HepG2 (cell line): ENCODE measurements around the gene DNAJC11. TPM values are rescaled to one million over a fixed set of nuclear protein-coding genes. Genes with fewer than 3 reads are reported as not detected.

Experiments used
- ATAC-seq: fragments of 200-7000 bp; cut with Tn5 transposase; 3 replicates; pipeline ENCODE4 v1.9.1; 2020; ENCODE audit warnings: mild to moderate bottlenecking, moderate library complexity
- BruUV-seq: library from RNA; stranded (reverse); fragments of 400-500 nt; replicated peaks from 2 replicates; lab custom pipeline; 2021; lab: Mats Ljungman, UMichigan
- CTCF ChIA-PET: fragments of 300-600 bp; formaldehyde crosslinking; extraction: SDS; loops from one replicate; lab custom pipeline; 2021; ENCODE audit warnings: low total read pairs, inconsistent platforms, low intra/inter-chr PET ratio; lab: Yijun Ruan, JAX
- POLR2A ChIA-PET: fragments of 350-600 bp; sonication (Branson Sonifier 250); formaldehyde crosslinking; loops from one replicate; lab custom pipeline; 2020; ENCODE audit warnings: antibody characterized with exemption, inconsistent platforms; lab: Yijun Ruan, JAX
- DNase-seq: peaks from one replicate; pipeline ENCODE4 v3.0.0-alpha.2; 2015; ENCODE audit warnings: low spot score
- FAIRE-seq: peaks from 3 replicates; lab custom pipeline; 2011; peaks lifted over from hg19 to GRCh38; lab: Jason Lieb, UNC
- H2AFZ ChIP-seq: one replicate; pipeline ENCODE4 v1.6.1; 2011; ENCODE audit warnings: low read length, inconsistent platforms
- H3K27ac ChIP-seq: fragments of 300-600 bp; 3 replicates; pipeline ENCODE4 v1.8.0; 2011; ENCODE audit warnings: mixed run types, mild to moderate bottlenecking, mixed read lengths, low read length, inconsistent platforms; ENCODE audit not compliant: insufficient read depth; ENCODE audit errors: extremely low read length
- H3K27me3 ChIP-seq, 2 experiments: fragments of 200-600 bp in 1 of 2; 2 replicates in 1 of 2; 3 replicates in 1 of 2; pipeline versions ENCODE4 v1.6.0 to v1.8.0; 2011; ENCODE audit warnings: low read length in 2 of 2, mild to moderate bottlenecking in 2 of 2, moderate library complexity in 2 of 2, inconsistent platforms in 1 of 2; ENCODE audit not compliant: insufficient read depth in 2 of 2, control insufficient read depth in 1 of 2
- H3K36me3 ChIP-seq, 2 experiments: fragments of 200-600 bp in 1 of 2; replicated peaks in 1 of 2; 2 replicates in 1 of 2; 3 replicates in 1 of 2; pipeline versions ENCODE4 v1.5.1 to v1.8.0; 2011; ENCODE audit warnings: low read length in 2 of 2, inconsistent platforms in 1 of 2; ENCODE audit not compliant: insufficient read depth in 2 of 2, control insufficient read depth in 1 of 2
- H3K4me1 ChIP-seq: 2 replicates; pipeline ENCODE4 v1.5.1; 2012; ENCODE audit warnings: low read length, inconsistent platforms; ENCODE audit not compliant: insufficient read depth
- H3K4me2 ChIP-seq: 2 replicates; pipeline ENCODE4 v1.6.0; 2011; ENCODE audit warnings: low read depth, low read length, inconsistent platforms
- H3K4me3 ChIP-seq, 3 experiments: fragments of 200-600 bp in 1 of 3; sonication (generic), shearing (Covaris generic) in 1 of 3; replicated peaks in 1 of 3; 2 replicates each; pipeline ENCODE4 v1.5.1; 2011 to 2016; ENCODE audit warnings: low read length in 3 of 3, inconsistent platforms in 2 of 3, low read depth in 2 of 3, mild to moderate bottlenecking in 2 of 3, control low read depth in 1 of 3, mixed read lengths in 1 of 3; ENCODE audit not compliant: insufficient read depth in 1 of 3
- H3K79me2 ChIP-seq: one replicate; pipeline ENCODE4 v1.6.1; 2011; ENCODE audit warnings: low read length, inconsistent platforms; ENCODE audit not compliant: insufficient read depth
- H3K9ac ChIP-seq: 2 replicates; pipeline ENCODE4 v1.6.0; 2011; ENCODE audit warnings: mild to moderate bottlenecking, low read depth, low read length, inconsistent platforms; ENCODE audit not compliant: insufficient read depth
- H3K9me3 ChIP-seq: 2 replicates; pipeline ENCODE4 v1.5.1; 2012; ENCODE audit warnings: mild to moderate bottlenecking, low read length
- H4K20me1 ChIP-seq: 2 replicates; pipeline ENCODE4 v1.6.0; 2011; ENCODE audit warnings: inconsistent platforms, mild to moderate bottlenecking, low read length, moderate library complexity; ENCODE audit not compliant: insufficient read depth
- AGO2 ChIP-seq: fragments of 200-400 bp; formaldehyde crosslinking; optimal IDR thresholded peaks from 2 replicates; pipeline ENCODE3; 2017; ENCODE audit warnings: mild to moderate bottlenecking, low read depth, low read length, moderate library complexity
- AKAP8 ChIP-seq: sonication (generic); formaldehyde crosslinking; IDR thresholded peaks from 2 replicates; pipeline ENCODE4 v1.5.1; 2020; ENCODE audit warnings: mild to moderate bottlenecking, missing genetic modification reagents
- CREB3 ChIP-seq: sonication (generic); formaldehyde crosslinking; IDR thresholded peaks from 2 replicates; pipeline ENCODE4 v1.5.0; 2020; ENCODE audit warnings: missing genetic modification reagents
- KDM6A ChIP-seq: IDR thresholded peaks from 2 replicates; pipeline ENCODE4 v1.6.1; 2016; ENCODE audit warnings: low read depth
- POLR2A ChIP-seq, 2 experiments: IDR thresholded peaks; 2 replicates each; pipeline ENCODE4 v1.6.1; 2011; ENCODE audit warnings: low read depth in 2 of 2, low read length in 2 of 2, mild to moderate bottlenecking in 1 of 2, moderate library complexity in 1 of 2; ENCODE audit not compliant: insufficient read depth in 1 of 2
- RBFOX2 ChIP-seq: fragments of 200-400 bp; formaldehyde crosslinking; IDR thresholded peaks from 2 replicates; pipeline ENCODE4 v1.6.1; 2017; ENCODE audit warnings: low read depth, mild to moderate bottlenecking, low read length
- SAFB2 ChIP-seq: sonication (generic); formaldehyde crosslinking; IDR thresholded peaks from 2 replicates; pipeline ENCODE4 v1.5.1; 2020; ENCODE audit warnings: missing genetic modification reagents, low read depth, mild to moderate bottlenecking, borderline replicate concordance
- SP1 ChIP-seq, 2 experiments: fragments of 450-650 bp in 1 of 2; sonication (generic) in 1 of 2; formaldehyde crosslinking in 1 of 2; IDR thresholded peaks; 2 replicates each; pipeline versions ENCODE4 v1.4.0 to v1.6.1; 2016 to 2020; ENCODE audit warnings: missing genetic modification reagents in 1 of 2
- XRCC5 ChIP-seq: fragments of 200-400 bp; formaldehyde crosslinking; optimal IDR thresholded peaks from 2 replicates; pipeline ENCODE3; 2017; ENCODE audit warnings: mild to moderate bottlenecking, low read length
- ZBTB33 ChIP-seq: sonication (generic); formaldehyde crosslinking; IDR thresholded peaks from 2 replicates; pipeline ENCODE4 v1.4.0; 2020; ENCODE audit warnings: missing genetic modification reagents
- ZBTB38 ChIP-seq: sonication (generic); formaldehyde crosslinking; IDR thresholded peaks from 2 replicates; pipeline ENCODE4 v1.5.1; 2020; ENCODE audit warnings: mild to moderate bottlenecking, missing genetic modification reagents
- ZNF18 ChIP-seq: sonication (generic); formaldehyde crosslinking; IDR thresholded peaks from 2 replicates; pipeline ENCODE4 v1.8.0; 2022; ENCODE audit warnings: mild to moderate bottlenecking, missing genetic modification reagents; ENCODE audit not compliant: insufficient replicate concordance
- ZNF687 ChIP-seq: sonication (generic); formaldehyde crosslinking; IDR thresholded peaks from 2 replicates; pipeline ENCODE4 v1.5.1; 2020; ENCODE audit warnings: mild to moderate bottlenecking, missing genetic modification reagents, moderate library complexity
- WGBS: methylation state at CpG from one replicate; pipeline ENCODE4 v1.1.6; 2017; ENCODE audit warnings: low lambda C conversion rate; 5-methylcytosine and 5-hydroxymethylcytosine counted together
- in situ Hi-C: cut with HindIII; loops from 2 replicates; pipeline ENCODE4 v1.10.0; 2017; ENCODE audit warnings: low pct_unique_long_range_greater_than_20kb; ENCODE audit not compliant: extremely low pct_ligation_motif_present
- intact Hi-C: fragments of 100-400 bp; cut with micrococcal nuclease; formaldehyde crosslinking; loops from one replicate; pipeline ENCODE4 v1.10.0; 2022; ENCODE audit not compliant: unreplicated experiment
- polyA plus RNA-seq, 8 experiments: library from polyadenylated mRNA; depleted of rRNA in 3 of 8; stranded (reverse) in 7 of 8; unstranded in 1 of 8; fragments of >200 nt; fragmentation: Illumina TruSeq in 4 of 8; extraction: Trizol in 4 of 8; gene quantifications; 2 replicates each; pipeline versions ENCODE4 v1.2.1 to v1.2.3, GENCODE V29; 2011 to 2016; ENCODE audit warnings: low read depth in 4 of 8, missing spikeins in 1 of 8, mixed read lengths in 1 of 8; ENCODE audit not compliant: insufficient read depth in 1 of 8
- total RNA-seq, 5 experiments: library from RNA; depleted of rRNA; stranded (reverse); fragments of >200 nt; fragmentation: Illumina TruSeq; extraction: Trizol; gene quantifications; 2 replicates each; pipeline ENCODE4 v1.2.3, GENCODE V29; 2016; ENCODE audit warnings: low read depth in 1 of 5

DNAJC11 gene
- total and polyA plus RNA-seq, 2 of the 13 experiments (the other 11 are each of a cell fraction or from before 2014, with no cell fraction given) = 25.1 to 47.6 TPM

- Histone ChIP-seq H3K4me1 (peaks cover 40% of the 10 kb centered on the region), H3K9me3 (no peaks in the 10 kb centered on the region), H3K4me2 (peak overlapping the region; percentile 97), H3K9ac (peak overlapping the region; percentile 87; the same call in 1 of the 2 replicates), H3K79me2 (peaks cover 60% of the 10 kb centered on the region), H3K4me3 (peak overlapping the region; percentile 41 to 93 (median 92); a peak in 5 of 6 replicates), H3K27ac (peak overlapping the region; percentile 27), H3K27me3 (no peaks in the 10 kb centered on the region; a peak in 1 of 5 replicates), H4K20me1 (peaks cover 58% of the 10 kb centered on the region), H2AFZ (no peak overlapping the region), H3K36me3 (peaks cover 23 to 50% of the 10 kb centered on the region in 2 experiments)
- FAIRE-seq (no peak), DNase-seq (no peak), ATAC-seq (no peak)
- POLR2A ChIA-PET = interaction anchor here (1.3 to 7.1 kb wide), 4 partner anchors 10 to 18 kb away, joined by 5 to 113 read pairs (median 34); partner anchors contain the start of genes PHF13 and ZBTB48
- CTCF ChIA-PET = no interaction called here
- TF ChIP-seq SP1 (IDR thresholded peaks at IDR 0.05) (no peak), SP1 (CRISPR knock-in tag; IDR thresholded peaks at IDR 0.05) (no peak), ZBTB38 (CRISPR knock-in tag) (peak; percentile 79), ZNF18 (no peak), POLR2A (IDR thresholded peaks at IDR 0.05; ENCODE audit: insufficient read depth in 1 of 2, low read depth in 2 of 2, low read length in 2 of 2) (peak in 1 of 2 experiments; percentile 34; a peak in 1 of 4 replicates), KDM6A (CRISPR knock-in tag) (no peak), XRCC5 (no peak), SAFB2 (CRISPR knock-in tag) (no peak), ZNF687 (peak; percentile 28), ZBTB33 (CRISPR knock-in tag) (peak; percentile 73; the same call in 1 of the 2 replicates), AGO2 (peak; percentile 85), CREB3 (CRISPR knock-in tag) (no peak), RBFOX2 (peak; percentile 62; the same call in 1 of the 2 replicates), AKAP8 (CRISPR knock-in tag) (0 out of 2 replicates have a peak, but pooled peaks have one; percentile 38)
- no TSS peak for BruUV-seq
- intact Hi-C loops (no loop called here), in situ Hi-C loops (no loop called here)
- 88% methylated on average over 16 of the region's 31 CpGs for WGBS
These were observed 102.3 kb downstream of the DNAJC11 start for GRCh38 chr1:6599141-6599975.
